GM19468 (cell line): Measurements from ENCODE around the gene MAP3K12.
A peak's percentile ranks its signal among the peaks of the same experiment; 100 is the strongest.

Source experiments
- ATAC-seq: cut with Tn5 transposase; IDR thresholded peaks from one replicate; pipeline ENCODE4 v1.9.1; 2021; ENCODE audit warnings: mild to moderate bottlenecking, moderate library complexity, moderate number of reproducible peaks; ENCODE audit not compliant: unreplicated experiment; ENCODE audit errors: extremely low read depth

The MAP3K12 gene

DNA sequence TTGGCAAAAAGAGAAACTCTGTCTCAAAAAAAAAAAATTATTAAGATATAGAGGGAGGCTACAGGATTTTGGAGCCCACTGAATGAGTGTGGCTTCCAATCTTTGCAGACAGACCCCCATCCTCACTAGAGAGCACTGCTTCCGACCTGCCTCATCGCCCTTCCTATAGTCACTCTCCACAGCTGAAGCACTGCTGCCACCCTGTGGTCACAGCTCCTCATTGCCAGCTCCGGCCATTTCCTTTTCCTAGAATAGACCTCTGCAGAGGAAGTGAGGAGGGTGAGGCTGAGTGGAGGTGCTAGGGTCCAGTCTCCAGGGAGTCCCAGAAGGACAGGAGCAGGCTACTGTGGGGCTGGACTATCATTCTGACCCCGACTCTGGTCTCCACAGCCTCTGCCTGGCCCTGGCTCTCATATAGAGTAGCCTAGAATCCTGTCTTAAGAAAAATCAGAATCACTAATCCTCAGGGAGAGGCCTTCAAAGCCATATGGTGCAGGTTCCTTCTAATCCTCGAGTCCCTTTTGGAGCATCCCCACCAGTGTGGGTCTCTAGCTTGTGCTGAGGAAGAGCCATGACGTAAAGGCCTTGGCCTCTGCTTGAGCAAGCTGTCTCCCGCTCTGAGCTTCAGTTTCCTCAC, 9.4 kb upstream of the MAP3K12 start:
- no peak for ATAC-seq

DNA sequence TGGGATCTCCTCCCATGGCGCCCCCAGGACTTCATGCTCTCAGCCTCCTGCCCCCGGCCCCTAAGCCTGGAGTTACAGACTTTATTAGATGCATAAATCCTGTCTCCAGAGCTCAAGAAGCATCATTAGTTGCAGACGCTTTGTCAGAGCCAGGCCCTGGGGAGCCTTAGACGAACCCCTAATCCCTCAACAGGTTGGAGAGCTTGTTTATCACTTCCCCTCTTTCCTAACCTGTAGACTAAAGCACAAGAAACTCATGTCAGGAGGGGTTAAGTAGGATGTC, 8.3 kb upstream of the MAP3K12 start:
- no peak for ATAC-seq

DNA sequence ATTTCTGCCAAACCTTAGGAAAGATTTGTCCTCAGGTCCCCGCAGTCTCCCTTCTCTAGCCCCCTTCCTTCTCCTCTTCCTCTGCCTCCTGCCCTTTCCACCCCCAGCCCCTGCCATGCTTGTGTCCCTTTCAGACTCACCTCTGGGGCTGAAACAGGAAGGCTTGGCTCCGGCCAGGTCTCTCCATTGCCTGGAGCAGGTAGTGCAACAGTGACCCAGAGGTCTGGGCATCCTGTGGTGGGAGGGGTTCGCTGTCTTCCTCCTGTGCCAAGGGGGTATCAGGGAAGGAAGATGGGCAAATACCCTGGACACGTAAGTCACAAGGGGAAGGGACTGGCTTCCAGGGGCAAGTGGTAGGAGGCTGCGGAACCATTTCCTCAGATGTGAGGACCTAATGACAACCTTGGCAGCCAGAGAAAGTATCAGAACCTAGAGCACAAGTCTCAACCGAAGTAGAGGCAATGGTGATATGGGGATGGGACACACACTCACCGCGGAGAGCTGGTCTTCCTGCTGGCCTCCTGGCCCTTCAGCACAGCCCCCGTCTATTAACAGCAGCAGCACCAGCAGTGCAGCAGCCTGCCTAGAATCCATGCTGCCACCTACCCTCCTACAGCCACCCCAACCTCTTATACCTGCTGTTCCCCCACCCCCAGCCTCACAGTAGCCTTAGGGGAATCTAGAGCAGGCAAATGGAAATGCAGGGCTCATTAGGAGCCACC, 7.8 kb upstream of the MAP3K12 start, which contains the start of gene NPFF:
Gene NPFF, minus strand, starts transcription at position 604 of the 722 bp plus-strand sequence. Its CDS starts 10 bp downstream, at position 594.
- no peak for ATAC-seq

DNA sequence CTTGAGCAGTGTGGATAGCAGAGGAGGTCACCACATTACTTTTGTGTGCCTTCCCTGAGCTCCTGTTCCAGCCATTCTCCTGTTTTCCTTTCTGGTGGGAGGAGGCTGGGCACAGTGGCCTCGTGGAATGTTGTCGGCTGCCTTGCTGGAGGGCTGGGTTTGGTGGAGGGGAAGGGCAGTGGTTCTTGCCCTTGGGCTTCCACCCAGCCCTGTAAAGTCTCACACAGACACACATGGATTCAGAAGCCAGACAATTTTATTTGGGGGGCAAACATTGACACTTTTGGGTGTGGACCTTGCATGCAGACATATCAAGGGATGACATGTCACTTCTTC, 7.2 kb upstream of the MAP3K12 start:
- ATAC-seq: no peak

DNA sequence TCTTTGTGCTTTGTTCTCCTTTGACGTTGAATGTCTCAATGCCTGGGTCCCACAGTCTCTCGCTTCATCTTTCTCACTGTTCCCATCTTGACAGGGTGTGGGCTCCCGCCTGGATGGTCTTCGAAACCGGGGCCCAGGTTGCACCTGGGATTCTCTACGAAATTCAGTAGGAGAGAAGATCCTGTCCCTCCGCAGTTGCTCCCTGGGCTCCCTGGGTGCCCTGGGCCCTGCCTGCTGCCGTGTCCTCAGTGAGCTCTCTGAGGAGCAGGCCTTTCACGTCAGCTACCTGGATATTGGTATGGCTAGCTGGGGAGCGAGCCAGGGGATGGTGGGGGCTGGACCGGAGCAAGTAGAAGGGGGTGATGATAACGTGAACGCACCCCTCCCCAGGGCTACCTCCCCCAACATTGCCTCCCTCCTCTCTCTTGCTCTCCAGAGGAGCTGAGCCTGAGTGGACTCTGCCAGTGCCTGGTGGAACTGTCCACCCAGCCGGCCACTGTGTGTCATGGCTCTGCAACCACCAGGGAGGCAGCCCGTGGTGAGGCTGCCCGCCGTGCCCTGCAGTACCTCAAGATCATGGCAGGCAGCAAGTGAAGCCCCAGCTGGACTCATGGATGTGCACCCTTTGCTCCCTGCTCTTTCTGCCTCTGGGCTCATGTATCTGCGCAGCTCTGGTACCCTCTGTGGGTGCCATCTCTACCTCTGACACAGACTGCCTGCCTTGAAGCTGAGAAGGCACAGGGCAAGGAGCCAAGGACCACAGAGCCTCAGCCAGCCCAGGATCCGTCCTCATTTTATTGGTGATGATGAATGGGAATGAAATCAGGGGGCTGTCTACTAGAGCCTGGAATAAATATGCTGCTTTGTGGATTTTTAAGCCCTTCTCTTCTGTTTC, 6.5 kb upstream of the MAP3K12 start:
- no peak for ATAC-seq

DNA sequence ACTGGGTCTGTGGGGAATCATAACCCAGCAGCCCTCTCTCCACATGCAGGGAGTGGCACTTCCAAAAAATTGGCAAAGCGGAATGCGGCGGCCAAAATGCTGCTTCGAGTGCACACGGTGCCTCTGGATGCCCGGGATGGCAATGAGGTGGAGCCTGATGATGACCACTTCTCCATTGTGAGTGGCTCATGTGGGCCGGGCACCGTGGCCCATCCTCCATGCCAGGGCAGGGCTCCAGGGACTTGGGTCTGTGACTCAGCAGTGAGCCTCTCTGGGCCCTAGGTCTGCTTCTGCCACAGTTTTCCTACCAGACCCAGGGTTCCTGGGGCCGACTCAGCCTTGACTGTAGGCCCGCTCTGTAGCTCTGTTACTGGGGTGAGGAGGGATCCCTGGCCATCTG, 5.8 kb upstream of the MAP3K12 start:
- no peak for ATAC-seq

DNA sequence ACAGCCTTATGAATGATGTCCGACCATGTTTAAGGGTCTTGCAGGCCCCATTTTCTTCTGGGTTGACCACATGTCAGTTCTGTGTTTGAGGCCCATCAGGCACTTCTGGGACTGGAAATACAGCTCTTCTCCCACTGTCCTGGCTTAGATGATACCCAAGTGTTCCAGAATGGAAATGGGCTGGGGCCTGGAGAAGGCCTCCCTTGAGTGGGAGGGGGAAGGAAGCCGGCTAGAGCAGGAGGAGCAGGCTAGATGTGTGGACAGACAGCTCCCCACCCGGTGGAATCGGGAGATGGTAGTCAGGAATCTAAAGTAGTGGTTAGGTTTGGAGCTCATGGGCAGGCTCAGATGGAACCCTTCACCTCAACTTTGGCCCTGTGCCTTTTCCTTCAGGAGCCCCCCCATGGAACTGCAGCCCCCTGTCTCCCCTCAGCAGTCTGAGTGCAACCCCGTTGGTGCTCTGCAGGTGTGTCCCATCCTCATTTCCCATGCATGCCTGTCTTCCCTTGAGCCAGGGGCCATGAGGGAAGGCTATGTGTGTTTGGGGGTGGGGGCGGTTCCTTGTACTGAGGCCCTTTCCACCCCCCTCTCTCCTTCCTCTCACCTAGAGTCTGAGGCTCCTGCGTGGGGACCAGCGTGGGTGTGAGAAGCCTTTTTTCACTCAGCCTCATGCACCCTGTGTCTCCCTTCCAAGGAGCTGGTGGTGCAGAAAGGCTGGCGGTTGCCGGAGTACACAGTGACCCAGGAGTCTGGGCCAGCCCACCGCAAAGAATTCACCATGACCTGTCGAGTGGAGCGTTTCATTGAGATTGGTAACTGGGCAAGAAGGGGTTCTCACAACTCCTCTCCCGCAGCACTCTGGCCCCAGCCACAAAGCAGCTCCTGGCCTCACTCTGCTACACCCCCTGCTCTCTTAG, 5.0 kb upstream of the MAP3K12 start:
- ATAC-seq: no peak

DNA sequence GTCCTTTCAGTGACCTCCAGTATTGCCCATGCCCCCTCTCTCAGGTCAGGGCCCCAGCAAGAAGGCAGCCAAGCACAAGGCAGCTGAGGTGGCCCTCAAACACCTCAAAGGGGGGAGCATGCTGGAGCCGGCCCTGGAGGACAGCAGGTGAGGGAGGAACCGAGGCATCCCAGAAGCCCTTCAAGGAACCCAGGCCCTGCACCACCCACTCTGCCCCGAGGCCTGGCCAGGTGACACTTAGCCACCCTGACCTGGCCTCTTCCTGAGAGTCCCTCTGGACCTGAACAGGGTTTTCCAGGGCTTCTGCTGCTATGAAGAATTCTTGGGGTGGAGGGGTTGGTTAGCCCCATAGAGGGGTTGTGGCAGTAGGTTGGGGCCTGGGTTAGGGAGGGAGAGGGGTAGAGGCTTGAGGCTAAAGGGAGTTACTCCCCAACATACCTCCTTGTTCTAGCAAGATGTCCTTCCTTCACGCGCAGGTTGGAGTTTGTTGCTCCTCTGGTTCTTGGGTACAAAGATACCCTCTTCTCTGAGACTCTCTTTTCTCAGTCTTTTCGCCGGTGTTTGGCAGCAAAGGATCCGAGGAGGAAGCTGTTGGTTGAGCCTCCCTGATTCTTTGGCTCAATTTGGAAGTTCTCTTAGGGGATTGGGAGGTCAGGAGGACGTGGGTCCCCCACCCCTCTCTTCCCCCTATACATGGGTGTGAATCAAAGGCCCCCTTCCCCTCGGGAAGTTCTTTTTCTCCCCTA, 3.9 kb upstream of the MAP3K12 start:
- ATAC-seq: no peak

DNA sequence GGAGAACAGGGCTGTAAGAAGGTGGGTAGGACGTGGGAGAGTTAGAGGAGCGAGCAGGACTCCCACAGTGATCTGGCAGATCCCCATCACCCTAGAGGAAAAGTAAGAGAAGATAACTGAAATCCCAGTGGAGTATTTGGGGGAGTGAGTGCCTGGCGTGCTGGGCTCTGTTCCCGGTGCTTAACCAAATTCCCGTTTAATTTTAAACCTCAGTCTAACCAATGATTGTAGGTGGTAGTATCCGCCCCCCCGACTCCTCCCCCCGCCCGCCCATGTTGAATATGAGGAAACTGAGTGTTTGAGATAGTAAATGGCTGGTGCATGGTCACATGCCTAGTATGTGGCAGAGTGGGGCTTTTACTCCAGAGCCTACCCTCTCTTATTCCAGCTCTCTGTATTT, 3.1 kb upstream of the MAP3K12 start:
- ATAC-seq: no peak

DNA sequence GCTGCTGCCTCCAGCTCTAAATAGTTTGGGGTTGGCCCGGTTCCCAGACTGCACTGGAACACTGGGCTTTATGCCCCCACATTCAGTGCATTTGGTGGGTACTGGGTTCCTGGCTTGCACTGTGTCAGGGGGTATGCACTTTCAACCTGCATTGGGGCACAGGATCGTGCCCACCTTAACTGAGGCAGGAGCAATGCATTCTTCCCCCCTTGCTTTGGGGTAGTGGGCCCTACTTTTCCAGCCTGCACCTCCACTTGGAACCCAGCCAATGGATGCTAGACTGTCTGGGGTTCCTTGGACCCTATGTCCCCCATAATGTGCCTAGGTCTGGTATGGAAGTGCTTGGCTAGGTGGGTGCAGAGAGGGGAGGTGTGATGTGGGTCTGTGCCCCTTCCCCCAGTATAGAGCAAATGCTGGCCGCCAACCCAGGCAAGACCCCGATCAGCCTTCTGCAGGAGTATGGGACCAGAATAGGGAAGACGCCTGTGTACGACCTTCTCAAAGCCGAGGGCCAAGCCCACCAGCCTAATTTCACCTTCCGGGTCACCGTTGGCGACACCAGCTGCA, 2.4 kb upstream of the MAP3K12 start:
- no peak for ATAC-seq

DNA sequence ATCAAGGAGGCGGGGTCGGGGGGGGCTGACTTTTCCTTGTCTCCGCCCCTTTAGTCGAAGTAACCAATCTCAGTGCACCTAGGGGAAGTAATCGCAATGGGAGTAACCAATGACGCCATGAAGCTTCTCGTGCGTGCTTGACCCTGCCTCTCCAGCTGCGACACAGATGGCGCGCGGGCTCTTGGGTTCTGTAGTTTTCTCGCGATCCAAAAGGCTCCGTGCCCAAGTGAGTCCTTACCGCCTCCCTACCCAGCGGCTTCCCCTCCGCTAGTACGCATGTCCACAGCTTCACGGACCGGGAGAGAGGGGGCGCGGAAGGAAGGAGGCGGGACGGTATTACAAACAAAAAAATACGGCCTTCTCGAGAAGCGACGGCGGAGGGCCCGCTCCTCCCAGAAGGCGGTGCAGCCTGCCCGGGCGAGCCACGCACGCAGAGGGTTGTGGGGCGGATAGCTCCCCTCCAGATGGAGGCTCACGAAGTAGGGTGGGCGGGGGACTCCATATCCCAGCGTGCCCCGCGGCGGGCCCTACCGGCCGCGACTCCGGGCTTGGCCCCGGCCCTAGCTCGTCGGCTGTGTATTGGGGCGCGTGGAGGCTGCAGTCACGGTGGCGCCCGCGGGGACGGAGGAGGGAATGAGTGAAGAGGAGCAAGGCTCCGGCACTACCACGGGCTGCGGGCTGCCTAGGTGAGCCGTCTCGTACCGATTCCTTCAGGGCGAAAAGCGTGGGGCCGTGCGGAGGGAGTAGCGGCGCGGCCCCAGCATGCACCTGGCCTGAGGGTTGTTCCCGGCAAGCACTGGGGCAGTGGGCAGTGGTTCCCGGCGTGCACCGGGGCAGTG, 1.7 kb upstream of the MAP3K12 start, which contains the start of gene TARBP2:
Gene TARBP2, plus strand, starts transcription at position 508 of the 839 bp plus-strand sequence. Its CDS starts 126 bp downstream, at position 634.
- peak; percentile 60 for ATAC-seq

DNA sequence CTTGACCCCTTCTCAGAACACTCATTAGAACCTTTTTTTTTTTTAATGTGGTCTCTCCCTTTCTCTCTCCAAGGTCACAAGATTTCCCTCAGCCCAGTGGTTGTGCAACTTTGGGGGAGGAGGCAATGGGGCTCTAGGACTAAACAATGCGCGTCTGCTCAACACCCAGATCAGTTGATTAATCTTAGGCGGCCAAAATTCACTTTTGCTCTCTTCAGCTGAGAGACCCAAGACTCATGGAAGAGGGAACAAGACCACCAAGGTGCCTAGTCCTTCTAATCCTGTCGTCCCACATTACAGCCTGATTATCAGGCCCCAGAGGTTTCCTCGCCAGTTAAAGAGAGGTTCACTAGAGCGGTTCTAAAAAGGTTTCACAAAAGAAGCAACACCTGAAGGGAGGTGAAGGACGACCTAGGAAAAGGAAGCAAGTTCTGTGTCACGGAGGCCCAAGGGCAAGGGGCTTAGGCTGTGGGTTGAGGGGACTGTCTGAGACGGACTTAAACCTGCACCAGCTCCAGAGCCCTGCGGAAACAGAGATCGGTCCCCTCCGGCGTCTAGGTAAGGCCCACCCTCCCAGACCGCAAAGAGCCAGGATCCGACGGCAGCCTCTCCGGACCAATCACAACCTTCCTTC, 1.0 kb upstream of the MAP3K12 start:
- ATAC-seq: no peak

DNA sequence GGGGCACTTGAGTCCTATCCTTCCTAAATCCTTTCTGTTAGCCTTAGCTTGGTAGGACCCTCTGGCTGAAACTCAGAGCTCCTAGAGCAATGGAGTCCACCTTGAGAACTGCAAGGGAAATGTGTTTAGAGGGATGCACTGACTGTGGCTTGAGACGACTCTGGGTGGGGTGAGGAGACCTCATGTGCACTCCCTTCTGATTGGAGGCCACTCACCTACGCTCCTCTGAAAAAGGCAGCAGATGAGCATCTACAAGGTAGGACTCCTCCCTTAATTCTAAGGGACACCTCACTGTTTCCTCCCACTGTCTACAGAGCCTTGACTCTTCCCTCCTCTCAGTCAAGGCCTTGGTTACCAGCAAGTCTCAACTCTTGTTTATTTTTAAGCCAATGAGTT, 1.0 kb downstream of the MAP3K12 start:
- ATAC-seq: no peak

DNA sequence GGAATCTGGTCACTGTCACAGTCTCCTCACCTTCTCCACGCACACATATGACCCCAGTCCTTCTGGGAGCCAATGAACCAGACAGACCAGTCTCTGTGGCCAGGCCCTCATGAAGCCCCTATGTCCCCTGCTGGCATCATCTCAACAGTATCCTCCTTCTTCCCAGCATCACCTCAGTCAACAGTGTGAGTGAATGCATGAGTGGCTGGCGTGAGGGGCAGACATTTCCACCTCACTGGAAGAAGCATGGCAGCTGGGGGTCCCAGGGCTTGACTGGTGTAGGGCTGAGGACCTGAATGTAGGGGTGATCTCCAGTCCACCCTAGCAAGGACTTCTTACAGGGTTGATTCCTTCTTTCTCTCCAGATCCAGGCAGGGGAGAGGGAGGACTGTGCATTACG, 1.8 kb downstream of the MAP3K12 start:
- no peak for ATAC-seq

DNA sequence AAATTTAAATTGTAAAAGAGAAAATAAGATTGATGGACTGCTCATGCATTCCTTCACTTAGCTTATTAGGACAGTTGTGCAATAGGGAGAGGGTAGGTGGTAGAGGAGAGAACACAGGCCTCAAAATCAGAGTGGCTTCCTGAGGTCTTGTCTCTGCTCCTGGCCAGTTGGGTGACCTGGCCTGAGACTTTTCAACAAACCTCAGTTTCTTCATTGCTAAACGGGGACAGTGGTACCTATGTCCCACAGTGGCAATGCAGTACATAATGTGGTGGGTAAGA, 2.6 kb downstream of the MAP3K12 start:
- no peak for ATAC-seq

DNA sequence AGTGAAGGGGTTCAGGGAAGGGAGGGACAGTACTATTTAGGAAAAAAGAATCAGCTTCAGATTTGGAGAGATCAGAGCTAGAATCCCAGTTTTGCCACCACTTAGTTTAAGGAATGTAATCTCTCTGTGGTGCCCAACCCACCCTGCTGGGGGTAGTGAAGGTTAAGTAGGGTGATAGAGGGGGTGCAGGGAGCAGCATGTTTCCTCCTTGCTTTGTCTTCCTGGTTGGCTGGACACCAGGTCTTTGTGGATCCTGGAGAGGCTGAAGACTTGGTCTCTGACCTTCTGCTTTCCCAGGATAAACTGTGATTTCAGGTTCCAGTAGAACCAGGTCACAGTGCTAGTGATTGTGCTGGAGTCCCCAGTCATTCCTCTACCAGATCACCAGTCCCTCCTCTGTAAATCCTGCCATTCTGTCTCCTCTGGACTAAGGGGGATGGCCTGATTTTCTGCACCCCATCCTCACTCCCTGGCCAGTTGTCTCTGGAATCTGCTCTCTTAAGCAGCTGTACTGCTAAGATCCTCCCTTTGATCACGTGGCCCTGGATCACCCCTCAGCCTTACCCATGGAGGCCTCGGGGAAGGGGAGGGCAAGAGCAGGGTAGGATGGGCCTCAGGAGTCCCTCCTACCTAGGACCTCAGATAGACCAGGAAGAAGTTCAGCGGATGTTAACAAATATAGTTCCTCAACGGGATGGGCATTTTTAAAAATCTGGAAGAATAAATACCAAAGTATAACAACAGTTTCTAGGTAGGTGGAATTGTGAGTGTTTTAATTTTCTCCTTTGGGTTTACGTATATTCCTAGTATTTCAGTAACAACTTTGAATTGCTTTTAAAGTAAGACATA, 3.1 kb downstream of the MAP3K12 start:
- no peak for ATAC-seq
